Measurements from ENCODE around the gene SLIT3. TPM values are rescaled to one million over a fixed set of nuclear protein-coding genes. Genes with fewer than 3 reads are reported as not detected.

The SLIT3 gene
- total RNA-seq, 1 donor from 2014 or later: 70.0 TPM

- intact Hi-C loops (cut with DNase I): no loop called here
- Histone ChIP-seq H3K4me3 (no peak overlapping the region), H3K27me3 (no peaks in the 10 kb centered on the region), H3K36me3 (no peaks in the 10 kb centered on the region), H3K27ac (no peak overlapping the region), H3K9me3 (no peaks in the 10 kb centered on the region), H3K4me1 (no peaks in the 10 kb centered on the region)
- DNase-seq (no peak), ATAC-seq (no peak)
- no peak for TF ChIP-seq CTCF (IDR thresholded peaks at IDR 0.05)
Observed at GRCh38 chr5:168697034-168697720, 603.8 kb downstream of the SLIT3 start.

GRCh38 chr5:168696611-168697010 is 604.3 kb downstream of the SLIT3 start:
- Histone ChIP-seq H3K4me3 (no peak overlapping the region), H3K27ac (no peak overlapping the region), H3K36me3 (no peaks in the 10 kb centered on the region), H3K9me3 (no peaks in the 10 kb centered on the region), H3K4me1 (no peaks in the 10 kb centered on the region), H3K27me3 (no peaks in the 10 kb centered on the region)
- no peak for TF ChIP-seq CTCF (IDR thresholded peaks at IDR 0.05)
- ATAC-seq (no peak), DNase-seq (no peak)
- intact Hi-C loops (cut with DNase I): no loop called here

- intact Hi-C loops (cut with DNase I): no loop called here
- Histone ChIP-seq H3K36me3 (no peaks in the 10 kb centered on the region), H3K27me3 (no peaks in the 10 kb centered on the region), H3K9me3 (no peaks in the 10 kb centered on the region), H3K4me3 (no peak overlapping the region), H3K4me1 (no peaks in the 10 kb centered on the region), H3K27ac (no peak overlapping the region)
- no peak for TF ChIP-seq CTCF (IDR thresholded peaks at IDR 0.05)
- ATAC-seq (no peak), DNase-seq (no peak)
Observed at GRCh38 chr5:168695301-168695835, 605.6 kb downstream of the SLIT3 start.

GRCh38 chr5:168694289-168694688 is 606.6 kb downstream of the SLIT3 start:
- DNase-seq: no peak
- TF ChIP-seq CTCF (IDR thresholded peaks at IDR 0.05): no peak
- no peaks in the 10 kb centered on the region for H3K9me3 ChIP-seq
- no peaks in the 10 kb centered on the region for H3K27me3 ChIP-seq
- H3K4me3 ChIP-seq: no peak overlapping the region
- no peak for ATAC-seq
- no peaks in the 10 kb centered on the region for H3K4me1 ChIP-seq
- H3K27ac ChIP-seq: no peak overlapping the region
- no peaks in the 10 kb centered on the region for H3K36me3 ChIP-seq
- intact Hi-C loops (cut with DNase I): no loop called here

GRCh38 chr5:168693883-168694282 is 607.1 kb downstream of the SLIT3 start:
- Histone ChIP-seq H3K9me3 (no peaks in the 10 kb centered on the region), H3K27ac (no peak overlapping the region), H3K36me3 (no peaks in the 10 kb centered on the region), H3K4me3 (no peak overlapping the region), H3K27me3 (no peaks in the 10 kb centered on the region), H3K4me1 (no peaks in the 10 kb centered on the region)
- no peak for ATAC-seq
- DNase-seq: no peak
- no peak for TF ChIP-seq CTCF (IDR thresholded peaks at IDR 0.05)
- intact Hi-C loops (cut with DNase I): no loop called here

All from upper lobe of right lung (tissue), 1 donor.